SK-N-SH (cell line): ENCODE data around the gene SYT5. TPM values are rescaled to one million over a fixed set of nuclear protein-coding genes. Genes with fewer than 3 reads are reported as not detected.
A peak's percentile ranks its signal among the peaks of the same experiment; 100 is the strongest.

Source experiments
- CTCF ChIA-PET: fragments of 300-600, 350-600 bp; formaldehyde crosslinking; extraction: SDS; loops from one replicate; lab custom pipeline; 2021; lab: Yijun Ruan, JAX
- POLR2A ChIA-PET: fragments of 350-600 bp; sonication (Branson Sonifier 250); formaldehyde crosslinking; extraction: SDS; loops from one replicate; lab custom pipeline; 2020; ENCODE audit warnings: antibody characterized with exemption, inconsistent platforms; lab: Yijun Ruan, JAX
- DNase-seq: peaks from one replicate; pipeline ENCODE4 v3.0.0; 2012
- H2AFZ ChIP-seq: fragments of 200-600 bp; sonication (generic); 2 replicates; pipeline ENCODE4 v1.8.1; 2016; ENCODE audit warnings: antibody characterized with exemption, mild to moderate bottlenecking, low read depth
- H3F3A ChIP-seq: fragments of 200-600 bp; sonication (generic); replicated peaks from 2 replicates; pipeline ENCODE3; 2016; ENCODE audit warnings: antibody characterized with exemption, mild to moderate bottlenecking; ENCODE audit not compliant: insufficient read depth
- H3K27ac ChIP-seq, 2 experiments: fragments of 200-500 bp in 1 of 2; fragments of 200-600 bp in 1 of 2; sonication (Bioruptor generic) in 1 of 2; sonication (generic), shearing (Covaris generic) in 1 of 2; 2 replicates each; pipeline versions ENCODE4 v1.5.1 to v1.6.1; 2014 to 2016; ENCODE audit warnings: low read depth in 2 of 2, inconsistent platforms in 1 of 2, low read length in 1 of 2, mild to moderate bottlenecking in 1 of 2, mixed read lengths in 1 of 2
- H3K27me3 ChIP-seq: fragments of 200-600 bp; sonication (generic), shearing (Covaris generic); 2 replicates; pipeline ENCODE4 v1.6.1; 2016; ENCODE audit warnings: mixed run types; ENCODE audit not compliant: insufficient read depth
- H3K36me3 ChIP-seq, 2 experiments: fragments of 200-500 bp in 1 of 2; fragments of 200-600 bp in 1 of 2; sonication (Bioruptor generic) in 1 of 2; sonication (generic) in 1 of 2; replicated peaks in 1 of 2; 2 replicates each; pipeline versions ENCODE3 to v1.5.1; 2014 to 2016; ENCODE audit warnings: low read length in 1 of 2, mild to moderate bottlenecking in 1 of 2; ENCODE audit not compliant: insufficient read depth in 2 of 2, control insufficient read depth in 1 of 2
- H3K4me1 ChIP-seq, 2 experiments: fragments of 200-500 bp in 1 of 2; fragments of 200-600 bp in 1 of 2; sonication (Bioruptor generic) in 1 of 2; sonication (generic), shearing (Covaris generic) in 1 of 2; 2 replicates each; pipeline versions ENCODE4 v1.5.1 to v1.6.1; 2014 to 2016; ENCODE audit warnings: low read depth in 1 of 2, low read length in 1 of 2, mixed run types in 1 of 2; ENCODE audit not compliant: insufficient read depth in 2 of 2, control insufficient read depth in 1 of 2
- H3K4me2 ChIP-seq: fragments of 200-600 bp; sonication (generic), shearing (Covaris generic); 2 replicates; pipeline ENCODE4 v1.6.1; 2017; ENCODE audit warnings: mixed run types
- H3K4me3 ChIP-seq, 2 experiments: fragments of 200-500 bp in 1 of 2; fragments of 200-600 bp in 1 of 2; sonication (Bioruptor generic) in 1 of 2; sonication (generic), shearing (Covaris generic) in 1 of 2; 2 replicates each; pipeline versions ENCODE4 v1.5.1 to v1.8.1; 2014 to 2016; ENCODE audit warnings: low read depth in 2 of 2, inconsistent platforms in 1 of 2, low read length in 1 of 2, mild to moderate bottlenecking in 1 of 2, mixed read lengths in 1 of 2, moderate library complexity in 1 of 2
- H3K79me2 ChIP-seq: fragments of 200-600 bp; sonication (generic); 2 replicates; pipeline ENCODE4 v1.8.1; 2017; ENCODE audit warnings: mild to moderate bottlenecking; ENCODE audit not compliant: insufficient read depth
- H3K9ac ChIP-seq: fragments of 200-600 bp; sonication (generic); 2 replicates; pipeline ENCODE4 v1.6.1; 2017; ENCODE audit warnings: mixed run types
- H3K9me2 ChIP-seq: fragments of 200-600 bp; sonication (generic); 2 replicates; pipeline ENCODE4 v1.6.1; 2017; ENCODE audit warnings: mixed run types
- H3K9me3 ChIP-seq: fragments of 200-600 bp; sonication (generic); 2 replicates; pipeline ENCODE4 v1.6.1; 2017; ENCODE audit warnings: mixed run types, mild to moderate bottlenecking, moderate library complexity
- H4K20me1 ChIP-seq: fragments of 200-600 bp; sonication (generic); 2 replicates; pipeline ENCODE4 v1.6.1; 2017; ENCODE audit warnings: mild to moderate bottlenecking, mixed run types; ENCODE audit not compliant: insufficient read depth
- CHD2 ChIP-seq: fragments of 150-350 bp; IDR thresholded peaks from 2 replicates; pipeline ENCODE4 v1.6.1; 2018; ENCODE audit warnings: low read length; ENCODE audit not compliant: partially characterized antibody
- EZH2phosphoT487 ChIP-seq: fragments of 200-600 bp; sonication (generic); IDR thresholded peaks from 2 replicates; pipeline ENCODE4 v1.6.1; 2017; ENCODE audit warnings: low read depth, mixed run types, mild to moderate bottlenecking, antibody characterized with exemption, moderate library complexity, borderline replicate concordance
- FOXJ3 ChIP-seq: sonication (generic); formaldehyde crosslinking; IDR thresholded peaks from 2 replicates; pipeline ENCODE4 v1.5.1; 2020; ENCODE audit warnings: mild to moderate bottlenecking, missing genetic modification reagents
- GABPA ChIP-seq: IDR thresholded peaks from 2 replicates; pipeline ENCODE4 v1.4.0; 2012; ENCODE audit warnings: low read depth, mild to moderate bottlenecking
- GATA2 ChIP-seq: sonication (generic); formaldehyde crosslinking; IDR thresholded peaks from 2 replicates; pipeline ENCODE4 v1.5.0; 2020; ENCODE audit warnings: mild to moderate bottlenecking, missing genetic modification reagents
- MXI1 ChIP-seq: IDR thresholded peaks from 2 replicates; pipeline ENCODE4 v1.6.1; 2012; ENCODE audit warnings: mild to moderate bottlenecking, low read depth, low read length, improper control_type of control experiment
- RFX5 ChIP-seq: IDR thresholded peaks from 2 replicates; pipeline ENCODE4 v1.6.1; 2012; ENCODE audit warnings: mild to moderate bottlenecking, improper control_type of control experiment, low read length
- RXRA ChIP-seq: IDR thresholded peaks from 2 replicates; pipeline ENCODE4 v1.4.0; 2012; ENCODE audit warnings: low read depth, mild to moderate bottlenecking, borderline replicate concordance
- SIN3A ChIP-seq: IDR thresholded peaks from 2 replicates; pipeline ENCODE4 v1.6.1; 2012; ENCODE audit warnings: low read depth, mild to moderate bottlenecking, low read length, moderate library complexity, borderline replicate concordance
- TCF12 ChIP-seq: IDR thresholded peaks from 2 replicates; pipeline ENCODE4 v1.4.0; 2012
- TEAD4 ChIP-seq: IDR thresholded peaks from 2 replicates; pipeline ENCODE4 v1.4.0; 2012; ENCODE audit warnings: mild to moderate bottlenecking, borderline replicate concordance; ENCODE audit not compliant: insufficient read depth
- WGBS: methylation state at CpG from one replicate; pipeline ENCODE4 v1.1.6; 2017; ENCODE audit warnings: low lambda C conversion rate; 5-methylcytosine and 5-hydroxymethylcytosine counted together
- polyA plus RNA-seq, 3 experiments: library from polyadenylated mRNA; depleted of rRNA; stranded (reverse); fragments of >200 nt; gene quantifications; 2 replicates each; pipeline ENCODE4 v1.2.3, GENCODE V29; 2012

The SYT5 gene
- polyA plus RNA-seq, 1 of the 3 experiments (the other 2 are of a cell fraction), result 0.21 TPM

DNA sequence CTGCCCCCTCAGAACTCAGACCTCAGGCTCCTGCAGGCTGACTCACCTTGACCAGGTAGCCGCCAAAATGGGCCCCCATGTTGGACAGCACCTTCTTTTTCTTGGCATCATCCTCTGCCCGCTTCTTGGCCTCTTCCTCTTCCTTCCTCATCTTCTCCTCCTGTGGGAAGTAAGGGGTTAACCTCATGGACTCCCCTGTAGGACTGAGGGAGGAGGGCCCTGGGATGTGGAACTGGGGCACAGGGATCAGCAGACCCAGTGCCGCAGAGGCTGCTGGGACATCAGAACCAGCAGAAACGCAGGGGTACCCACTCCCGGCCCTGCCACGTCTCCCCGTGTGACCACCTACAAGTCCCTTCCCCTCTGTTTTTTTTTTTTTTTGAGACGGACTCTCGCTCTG is 42.2 kb downstream of the SYT5 start:
- Histone ChIP-seq H3K9me2 (no peaks in the 10 kb centered on the region), H4K20me1 (no peaks in the 10 kb centered on the region), H3K4me1 (peaks cover 0 to 4% of the 10 kb centered on the region in 2 experiments; a peak in 1 of 4 replicates), H3K27ac (no peak overlapping the region), H2AFZ (no peak overlapping the region)
- WGBS, result 72% methylated on average over 9 of the region's 9 CpGs
- no peak for TF ChIP-seq CHD2
- TF ChIP-seq, all 33 proteins: peak for 0
- H3K27me3 ChIP-seq, result peaks cover 9% of the 10 kb centered on the region; the same call in 1 of the 2 replicates
- no peaks in the 10 kb centered on the region for H3K9me3 ChIP-seq
- no peak for DNase-seq
- no peak overlapping the region for H3K9ac ChIP-seq
- no peaks in the 10 kb centered on the region for H3K36me3 ChIP-seq
- H3K4me2 ChIP-seq, result no peak overlapping the region
- H3K4me3 ChIP-seq, result no peak overlapping the region
- H3K79me2 ChIP-seq, result no peaks in the 10 kb centered on the region
- peaks cover 4% of the 10 kb centered on the region for H3F3A ChIP-seq
- POLR2A ChIA-PET, result no interaction called here
- CTCF ChIA-PET, result no interaction called here

DNA sequence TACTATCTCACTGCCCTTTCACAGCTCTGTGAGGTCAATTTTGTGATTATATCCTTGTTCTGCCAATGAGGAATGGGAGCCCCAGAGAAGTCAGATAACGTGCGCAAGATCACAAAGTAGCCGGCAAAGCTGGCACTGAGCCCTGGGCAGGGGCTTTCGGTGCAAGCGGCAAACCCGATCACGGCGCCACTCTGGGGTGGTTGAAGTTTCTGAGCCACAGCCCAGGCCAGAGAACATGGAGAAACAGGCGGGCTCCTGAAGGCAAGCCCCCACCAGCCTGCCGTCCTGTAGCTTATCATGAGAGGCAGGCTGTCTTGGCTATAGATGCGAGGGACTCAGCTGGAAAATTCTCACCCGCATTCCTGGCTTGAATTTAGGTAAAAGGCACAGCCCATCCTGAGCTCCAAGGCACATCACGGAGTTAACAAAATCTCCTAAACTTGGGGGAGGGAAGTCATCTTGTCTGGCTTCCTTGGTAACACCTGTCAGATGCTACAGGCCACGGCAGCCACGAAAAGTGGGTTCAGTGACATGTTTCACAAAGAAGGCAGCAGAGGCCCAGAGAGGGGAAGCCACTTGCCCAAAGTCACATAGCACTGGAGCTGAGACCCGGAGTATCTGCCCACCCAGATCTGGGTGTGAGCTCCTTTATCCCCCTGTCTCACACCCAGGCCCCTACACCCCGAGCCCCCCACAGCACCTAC is 43.5 kb downstream of the SYT5 start:
- no peaks in the 10 kb centered on the region for H3K9me2 ChIP-seq
- no peaks in the 10 kb centered on the region for H3K36me3 ChIP-seq
- WGBS, result 64% methylated on average over 12 of the region's 17 CpGs
- no peak overlapping the region for H3K4me3 ChIP-seq
- H3K9me3 ChIP-seq, result no peaks in the 10 kb centered on the region
- no peak overlapping the region for H3K4me2 ChIP-seq
- H3F3A ChIP-seq, result peaks cover 4% of the 10 kb centered on the region
- peaks cover 0 to 4% of the 10 kb centered on the region in 2 experiments; a peak in 1 of 4 replicates for H3K4me1 ChIP-seq
- ChIA-PET CTCF (interaction anchor here (0.8 to 2.2 kb wide), 12 partner anchors 9 to 496 kb away, joined by 3 to 12 read pairs (median 4); partner anchors contain the start of gene PPP1R12C), POLR2A (no interaction called here)
- DNase-seq, result peak; percentile 11
- peaks cover 9% of the 10 kb centered on the region; the same call in 1 of the 2 replicates for H3K27me3 ChIP-seq
- H4K20me1 ChIP-seq, result no peaks in the 10 kb centered on the region
- H3K27ac ChIP-seq, result no peak overlapping the region
- H3K9ac ChIP-seq, result no peak overlapping the region
- no peak for TF ChIP-seq GATA2 (CRISPR knock-in tag)
- TF ChIP-seq GABPA, result no peak
- no peak for TF ChIP-seq EZH2phosphoT487
- TF ChIP-seq RXRA, result no peak
- no peak for TF ChIP-seq TCF12
- no peak for TF ChIP-seq FOXJ3 (CRISPR knock-in tag)
- no peak overlapping the region for H2AFZ ChIP-seq
- H3K79me2 ChIP-seq, result no peaks in the 10 kb centered on the region

DNA sequence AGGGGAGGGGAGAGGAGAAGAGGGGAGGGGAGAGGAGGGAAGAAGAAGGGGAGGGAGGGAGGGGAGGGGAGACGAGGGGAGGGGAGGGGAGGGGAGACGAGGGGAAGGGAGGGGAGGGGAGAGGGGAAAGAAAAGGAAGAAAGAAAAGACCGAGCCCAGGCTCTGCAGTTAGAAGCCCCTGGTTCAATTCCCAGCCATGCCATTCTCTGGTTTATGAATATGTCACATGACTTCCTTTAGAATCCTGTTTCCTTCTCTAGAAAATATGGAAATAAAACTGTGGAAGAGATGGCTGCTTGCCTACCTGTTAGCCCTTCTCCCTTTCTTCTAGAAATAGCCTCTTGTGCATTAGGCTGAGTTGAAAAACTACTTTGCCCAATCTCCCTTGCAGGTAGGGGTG is 45.4 kb downstream of the SYT5 start:
- Histone ChIP-seq H3K36me3 (no peaks in the 10 kb centered on the region), H2AFZ (no peak overlapping the region), H3K27me3 (peaks cover 9% of the 10 kb centered on the region; the same call in 1 of the 2 replicates), H3F3A (peaks cover 4% of the 10 kb centered on the region), H3K9me2 (no peaks in the 10 kb centered on the region), H3K4me2 (no peak overlapping the region), H3K9ac (no peak overlapping the region), H3K27ac (no peak overlapping the region), H3K9me3 (no peaks in the 10 kb centered on the region), H3K4me3 (no peak overlapping the region), H4K20me1 (no peaks in the 10 kb centered on the region), H3K79me2 (no peaks in the 10 kb centered on the region), H3K4me1 (no peaks in the 10 kb centered on the region)
- ChIA-PET POLR2A (no interaction called here), CTCF (interaction anchor here (1.2 to 2.7 kb wide), 5 partner anchors 11 to 167 kb away, joined by 3 to 12 read pairs (median 8); partner anchors contain the start of gene PPP1R12C)
- DNase-seq, result no peak
- 19% methylated on average over 3 of the region's 3 CpGs for WGBS
- no peak for TF ChIP-seq GABPA
- TF ChIP-seq TEAD4, result no peak
- TF ChIP-seq RFX5, result no peak
- TF ChIP-seq MXI1, result no peak
- TF ChIP-seq RXRA, result no peak
- TF ChIP-seq SIN3A, result no peak
